Aorta (tissue), 5 donors: ENCODE measurements around the gene CHRNB4. TPM values are rescaled to one million over a fixed set of nuclear protein-coding genes. Genes with fewer than 3 reads are reported as not detected.

Experiments
- ATAC-seq: fragments of 200-7000 bp; cut with Tn5 transposase; one replicate; pipeline ENCODE4 v1.9.1; 2022; ENCODE audit warnings: moderate library complexity; ENCODE audit not compliant: low FRiP score
- DNase-seq, 2 donors: peaks; one replicate each; pipeline ENCODE4 v3.0.0-alpha.2; 2020
- H3K27ac ChIP-seq, 2 donors: one replicate each; pipeline ENCODE4 v1.5.1; 2013; ENCODE audit warnings: low read length in 2 of 2, mild to moderate bottlenecking in 2 of 2, moderate library complexity in 2 of 2, control low read depth in 1 of 2, inconsistent platforms in 1 of 2, low read depth in 1 of 2
- H3K27me3 ChIP-seq, 2 donors: one replicate each; pipeline ENCODE4 v1.6.1; 2013; ENCODE audit warnings: control low read depth in 1 of 2, low read length in 1 of 2, mild to moderate bottlenecking in 1 of 2, moderate library complexity in 1 of 2; ENCODE audit not compliant: insufficient read depth in 2 of 2, control insufficient read depth in 1 of 2
- H3K36me3 ChIP-seq, 2 donors: one replicate each; pipeline ENCODE4 v1.6.1; 2013; ENCODE audit warnings: control low read depth in 1 of 2, low read length in 1 of 2, mild to moderate bottlenecking in 1 of 2; ENCODE audit not compliant: insufficient read depth in 2 of 2, control insufficient read depth in 1 of 2
- H3K4me1 ChIP-seq, 2 donors: one replicate each; pipeline ENCODE4 v1.6.1; 2013; ENCODE audit warnings: low read length in 2 of 2, control low read depth in 1 of 2, mild to moderate bottlenecking in 1 of 2, moderate library complexity in 1 of 2; ENCODE audit not compliant: insufficient read depth in 2 of 2, control insufficient read depth in 1 of 2
- H3K4me3 ChIP-seq, 2 donors: one replicate each; pipeline ENCODE4 v1.5.1; 2013; ENCODE audit warnings: low read length in 2 of 2, control low read depth in 1 of 2, mild to moderate bottlenecking in 1 of 2
- H3K9me3 ChIP-seq: one replicate; pipeline ENCODE4 v1.6.1; 2013; ENCODE audit warnings: mild to moderate bottlenecking, low read length; ENCODE audit not compliant: control insufficient read depth
- WGBS, 2 donors: extraction: QIAGEN DNeasy Blood & Tissue Kit; methylation state at CpG; one replicate each; pipeline ENCODE4 v1.1.7; 2013; 5-methylcytosine and 5-hydroxymethylcytosine counted together
- intact Hi-C, 2 donors: fragments of 100-400 bp; cut with DNase I; formaldehyde crosslinking; loops; one replicate each; pipeline versions ENCODE4 v1.14.2 to v1.15.0; 2022
- polyA plus RNA-seq, 2 donors: library from polyadenylated mRNA; stranded (reverse); fragments of 200-250 nt; gene quantifications; one replicate each; pipeline ENCODE4 v1.2.3, GENCODE V29; 2013
- total RNA-seq, 2 donors: library from RNA; stranded (reverse); fragmentation: NEBNext Ultra II Directional; extraction: Animal tissue kit (Norgen Biotek cat#: 25700); gene quantifications; one replicate each; pipeline ENCODE4 v1.2.1, GENCODE V29; 2021
- donor health status: healthy with polysubstance abuse.
- donor health status: Bipolar disorder and iron deficiency.
- donor health status: DM: no; HTN: no; CAD: no.
- donor health status: DM: no; HTN: no; CAD: no.
- donor health status: DM: yes; HTN: yes; CAD: no.

Gene CHRNB4
- total and polyA plus RNA-seq, 4 donors = not detected

GRCh38 chr15:78681281-78682003 lies 40.4 kb upstream of the CHRNB4 start:
- Histone ChIP-seq H3K27ac (no peak overlapping the region), H3K27me3 (no peaks in the 10 kb centered on the region), H3K4me1 (no peaks in the 10 kb centered on the region), H3K4me3 (no peak overlapping the region), H3K9me3 (no peaks in the 10 kb centered on the region), H3K36me3 (no peaks in the 10 kb centered on the region)
- 72 to 77% methylated on average over 8 of the region's 8 CpGs for WGBS, 2 donors
- intact Hi-C loops = no loop called here
- DNase-seq (peak in 1 of 2 donors; percentile 15), ATAC-seq (no peak)

GRCh38 chr15:78680431-78681075 lies 39.5 kb upstream of the CHRNB4 start:
- no peaks in the 10 kb centered on the region for H3K4me1 ChIP-seq
- DNase-seq = peak in 1 of 2 donors; percentile 53
- ATAC-seq = no peak
- 83 to 88% methylated on average over 10 of the region's 10 CpGs for WGBS, 2 donors
- no peak overlapping the region for H3K4me3 ChIP-seq
- no peaks in the 10 kb centered on the region for H3K9me3 ChIP-seq
- H3K27ac ChIP-seq = no peak overlapping the region
- no peaks in the 10 kb centered on the region for H3K36me3 ChIP-seq
- intact Hi-C loops = no loop called here
- no peaks in the 10 kb centered on the region for H3K27me3 ChIP-seq

- Histone ChIP-seq H3K4me3 (no peak overlapping the region), H3K27me3 (no peaks in the 10 kb centered on the region), H3K9me3 (no peaks in the 10 kb centered on the region), H3K4me1 (no peaks in the 10 kb centered on the region), H3K36me3 (no peaks in the 10 kb centered on the region), H3K27ac (no peak overlapping the region)
- WGBS, 2 donors = 78 to 88% methylated on average over 3 of the region's 3 CpGs
- ATAC-seq (no peak), DNase-seq (peak in 1 of 2 donors; percentile 35)
- intact Hi-C loops = no loop called here
Measured at GRCh38 chr15:78679089-78679511, 38.1 kb upstream of the CHRNB4 start.

GRCh38 chr15:78676424-78677110 lies 35.6 kb upstream of the CHRNB4 start:
- WGBS, 2 donors = 89 to 90% methylated on average over 12 of the region's 12 CpGs

GRCh38 chr15:78675617-78676360 lies 34.8 kb upstream of the CHRNB4 start:
- H3K4me3 ChIP-seq = no peak overlapping the region
- no peaks in the 10 kb centered on the region for H3K4me1 ChIP-seq
- peak in 1 of 2 donors; percentile 41 for DNase-seq
- H3K36me3 ChIP-seq = no peaks in the 10 kb centered on the region
- no peaks in the 10 kb centered on the region for H3K27me3 ChIP-seq
- H3K9me3 ChIP-seq = no peaks in the 10 kb centered on the region
- intact Hi-C loops = no loop called here
- 92 to 94% methylated on average over 11 of the region's 11 CpGs for WGBS, 2 donors
- ATAC-seq = no peak
- no peak overlapping the region for H3K27ac ChIP-seq

More at GRCh38 chr15:78676424-78677110, 35.6 kb upstream of the CHRNB4 start:
- no peaks in the 10 kb centered on the region for H3K4me1 ChIP-seq
- ATAC-seq = no peak
- peak in 1 of 2 donors; percentile 55 for DNase-seq
- H3K4me3 ChIP-seq = no peak overlapping the region
- intact Hi-C loops = no loop called here
- no peaks in the 10 kb centered on the region for H3K9me3 ChIP-seq
- no peaks in the 10 kb centered on the region for H3K36me3 ChIP-seq
- no peak overlapping the region for H3K27ac ChIP-seq
- H3K27me3 ChIP-seq = no peaks in the 10 kb centered on the region

GRCh38 chr15:78675206-78675605 lies 34.2 kb upstream of the CHRNB4 start:
- Histone ChIP-seq H3K9me3 (no peaks in the 10 kb centered on the region), H3K4me3 (no peak overlapping the region), H3K36me3 (no peaks in the 10 kb centered on the region), H3K27ac (no peak overlapping the region), H3K27me3 (no peaks in the 10 kb centered on the region), H3K4me1 (no peaks in the 10 kb centered on the region)
- DNase-seq = peak in 1 of 2 donors; percentile 36
- WGBS, 2 donors = 98% methylated on average over 4 of the region's 4 CpGs
- intact Hi-C loops = no loop called here
- ATAC-seq = no peak

- H3K27me3 ChIP-seq = no peaks in the 10 kb centered on the region
- no peak overlapping the region for H3K27ac ChIP-seq
- no peaks in the 10 kb centered on the region for H3K9me3 ChIP-seq
- ATAC-seq (no peak), DNase-seq (peak in 1 of 2 donors; percentile 60)
- intact Hi-C loops = no loop called here
- no peak overlapping the region for H3K4me3 ChIP-seq
- 95 to 96% methylated on average over 3 of the region's 3 CpGs for WGBS, 2 donors
- no peaks in the 10 kb centered on the region for H3K36me3 ChIP-seq
- no peaks in the 10 kb centered on the region for H3K4me1 ChIP-seq
Measured at GRCh38 chr15:78673917-78674444, 33.0 kb upstream of the CHRNB4 start.

GRCh38 chr15:78673476-78673875 lies 32.5 kb upstream of the CHRNB4 start:
- Histone ChIP-seq H3K27me3 (no peaks in the 10 kb centered on the region), H3K4me1 (no peaks in the 10 kb centered on the region), H3K27ac (no peak overlapping the region), H3K4me3 (no peak overlapping the region), H3K9me3 (no peaks in the 10 kb centered on the region), H3K36me3 (no peaks in the 10 kb centered on the region)
- no peak for ATAC-seq
- DNase-seq = peak in 1 of 2 donors; percentile 53
- WGBS, 2 donors = 64 to 80% methylated on average over 4 of the region's 4 CpGs
- intact Hi-C loops = no loop called here
